HepG2 (cell line): Measurements from ENCODE around the gene IHH. TPM values are rescaled to one million over a fixed set of nuclear protein-coding genes. Genes with fewer than 3 reads are reported as not detected.

Source experiments
- AGO2 ChIP-seq: fragments of 200-400 bp; formaldehyde crosslinking; optimal IDR thresholded peaks from 2 replicates; pipeline ENCODE3; 2017; ENCODE audit warnings: mild to moderate bottlenecking, low read depth, low read length, moderate library complexity
- CBX2 ChIP-seq, 2 experiments: fragments of 200-600 bp in 1 of 2; sonication (generic); formaldehyde crosslinking in 1 of 2; IDR thresholded peaks; 2 replicates each; pipeline versions ENCODE4 v1.7.0 to v1.8.1; 2018 to 2022; ENCODE audit warnings: low read depth in 2 of 2, low read length in 1 of 2, mild to moderate bottlenecking in 1 of 2, missing genetic modification reagents in 1 of 2
- EZH2 ChIP-seq: conservative IDR thresholded peaks from 2 replicates; pipeline ENCODE4 v1.6.1; 2012; ENCODE audit warnings: mild to moderate bottlenecking, low read depth, low read length, moderate library complexity
- GATAD2A ChIP-seq: IDR thresholded peaks from 2 replicates; pipeline ENCODE4 v1.6.1; 2016
- HDAC2 ChIP-seq: sonication (generic); formaldehyde crosslinking; IDR thresholded peaks from 2 replicates; pipeline ENCODE4 v1.4.0; 2020; ENCODE audit warnings: missing genetic modification reagents
- HNRNPL ChIP-seq: fragments of 200-400 bp; formaldehyde crosslinking; IDR thresholded peaks from 2 replicates; pipeline ENCODE4 v1.6.1; 2017; ENCODE audit warnings: mild to moderate bottlenecking, low read depth, low read length
- KLF9 ChIP-seq: IDR thresholded peaks from 2 replicates; pipeline ENCODE4 v1.6.1; 2016; ENCODE audit warnings: low read depth
- NR1H2 ChIP-seq: sonication (generic); formaldehyde crosslinking; IDR thresholded peaks from 2 replicates; pipeline ENCODE4 v1.8.1; 2022; ENCODE audit warnings: low read depth, missing genetic modification reagents, borderline replicate concordance
- PITX1 ChIP-seq: sonication (generic); formaldehyde crosslinking; IDR thresholded peaks from 2 replicates; pipeline ENCODE4 v1.5.1; 2020; ENCODE audit warnings: mild to moderate bottlenecking, missing genetic modification reagents
- REL ChIP-seq: sonication (generic); formaldehyde crosslinking; conservative IDR thresholded peaks from 2 replicates; pipeline ENCODE4 v1.8.0; 2022; ENCODE audit warnings: mild to moderate bottlenecking, missing genetic modification reagents, moderate library complexity
- SKI ChIP-seq: fragments of 450-650 bp; IDR thresholded peaks from one replicate; pipeline ENCODE4 v1.6.1; 2018; ENCODE audit warnings: mild to moderate bottlenecking; ENCODE audit not compliant: partially characterized antibody
- SNRNP70 ChIP-seq: fragments of 200-400 bp; formaldehyde crosslinking; IDR thresholded peaks from 2 replicates; pipeline ENCODE4 v1.6.1; 2017; ENCODE audit warnings: mild to moderate bottlenecking, low read depth, low read length, moderate library complexity
- ZBTB7B ChIP-seq: sonication (generic); formaldehyde crosslinking; IDR thresholded peaks from 2 replicates; pipeline ENCODE4 v1.4.0; 2020; ENCODE audit warnings: missing genetic modification reagents
- ZEB1 ChIP-seq: IDR thresholded peaks from 2 replicates; pipeline ENCODE4 v1.6.1; 2012; ENCODE audit warnings: mild to moderate bottlenecking, low read depth, inconsistent platforms; ENCODE audit not compliant: insufficient replicate concordance
- ZFP82 ChIP-seq: sonication (generic); formaldehyde crosslinking; IDR thresholded peaks from 2 replicates; pipeline ENCODE4 v1.5.1; 2020; ENCODE audit warnings: mild to moderate bottlenecking, missing genetic modification reagents, borderline replicate concordance
- ZNF276 ChIP-seq: sonication (generic); formaldehyde crosslinking; IDR thresholded peaks from 2 replicates; pipeline ENCODE4 v1.4.0; 2020; ENCODE audit warnings: mild to moderate bottlenecking, low read depth, missing genetic modification reagents
- ZNF33B ChIP-seq: sonication (generic); formaldehyde crosslinking; IDR thresholded peaks from 2 replicates; pipeline ENCODE4 v1.5.1; 2020; ENCODE audit warnings: mild to moderate bottlenecking, missing genetic modification reagents
- ZNF713 ChIP-seq: sonication (generic); formaldehyde crosslinking; IDR thresholded peaks from 2 replicates; pipeline ENCODE4 v1.4.0; 2020; ENCODE audit warnings: mild to moderate bottlenecking, missing genetic modification reagents
- ZNF724P ChIP-seq: sonication (generic); formaldehyde crosslinking; IDR thresholded peaks from 2 replicates; pipeline ENCODE4 v1.8.0; 2022; ENCODE audit warnings: missing genetic modification reagents, borderline replicate concordance
- ZNF777 ChIP-seq: sonication (generic); formaldehyde crosslinking; IDR thresholded peaks from 2 replicates; pipeline ENCODE4 v1.4.0; 2020; ENCODE audit warnings: missing genetic modification reagents
- ZXDC ChIP-seq: sonication (generic); formaldehyde crosslinking; IDR thresholded peaks from 2 replicates; pipeline ENCODE4 v1.5.0; 2020; ENCODE audit warnings: mild to moderate bottlenecking, missing genetic modification reagents
- polyA plus RNA-seq, 8 experiments: library from polyadenylated mRNA; depleted of rRNA in 3 of 8; stranded (reverse) in 7 of 8; unstranded in 1 of 8; fragments of >200 nt; fragmentation: Illumina TruSeq in 4 of 8; extraction: Trizol in 4 of 8; gene quantifications; 2 replicates each; pipeline versions ENCODE4 v1.2.1 to v1.2.3, GENCODE V29; 2011 to 2016; ENCODE audit warnings: low read depth in 4 of 8, missing spikeins in 1 of 8, mixed read lengths in 1 of 8; ENCODE audit not compliant: insufficient read depth in 1 of 8
- total RNA-seq, 5 experiments: library from RNA; depleted of rRNA; stranded (reverse); fragments of >200 nt; fragmentation: Illumina TruSeq; extraction: Trizol; gene quantifications; 2 replicates each; pipeline ENCODE4 v1.2.3, GENCODE V29; 2016; ENCODE audit warnings: low read depth in 1 of 5
- TF ChIP-seq, protein P1 (sequence below), 2 experiments: sonication (generic) in 1 of 2; formaldehyde crosslinking in 1 of 2; IDR thresholded peaks; 2 replicates each; pipeline versions ENCODE4 v1.4.0 to v1.6.1; 2018 to 2020; ENCODE audit warnings: missing genetic modification reagents in 2 of 2, borderline replicate concordance in 1 of 2, low read depth in 1 of 2, mild to moderate bottlenecking in 1 of 2, missing biosample characterization in 1 of 2

IHH gene
- total and polyA plus RNA-seq, 2 of the 13 experiments (the other 11 are each of a cell fraction or from before 2014, with no cell fraction given) = 0.42 TPM; not detected in 1

- TF ChIP-seq CBX2 (IDR thresholded peaks at IDR 0.05; ENCODE audit: low read depth, low read length) (peak; percentile 98), CBX2 (CRISPR knock-in tag; IDR thresholded peaks at IDR 0.05; ENCODE audit: low read depth) (peak; percentile 86; the same call in 1 of the 2 replicates), ZNF276 (CRISPR knock-in tag) (no peak), SKI (peak; percentile 5), ZBTB7B (CRISPR knock-in tag) (0 out of 2 replicates have a peak, but pooled peaks have one; percentile 21), ZNF777 (CRISPR knock-in tag) (peak; percentile 61), PITX1 (peak; percentile 47; the same call in 1 of the 2 replicates), ZNF724P (CRISPR knock-in tag) (0 out of 2 replicates have a peak, but pooled peaks have one; percentile 40), ZXDC (CRISPR knock-in tag) (0 out of 2 replicates have a peak, but pooled peaks have one; percentile 32), ZEB1 (no peak), SNRNP70 (no peak), HDAC2 (CRISPR knock-in tag) (no peak), HNRNPL (peak; percentile 96), GATAD2A (CRISPR knock-in tag) (no peak), ZFP82 (CRISPR knock-in tag) (no peak), REL (CRISPR knock-in tag) (peak; percentile 44; the same call in 1 of the 2 replicates), NR1H2 (no peak), AGO2 (peak; percentile 50), EZH2 (peak; percentile 97), ZNF713 (CRISPR knock-in tag) (no peak), KLF9 (CRISPR knock-in tag) (no peak), ZNF33B (CRISPR knock-in tag) (0 out of 2 replicates have a peak, but pooled peaks have one; percentile 23)
- TF ChIP-seq, protein P1, sequence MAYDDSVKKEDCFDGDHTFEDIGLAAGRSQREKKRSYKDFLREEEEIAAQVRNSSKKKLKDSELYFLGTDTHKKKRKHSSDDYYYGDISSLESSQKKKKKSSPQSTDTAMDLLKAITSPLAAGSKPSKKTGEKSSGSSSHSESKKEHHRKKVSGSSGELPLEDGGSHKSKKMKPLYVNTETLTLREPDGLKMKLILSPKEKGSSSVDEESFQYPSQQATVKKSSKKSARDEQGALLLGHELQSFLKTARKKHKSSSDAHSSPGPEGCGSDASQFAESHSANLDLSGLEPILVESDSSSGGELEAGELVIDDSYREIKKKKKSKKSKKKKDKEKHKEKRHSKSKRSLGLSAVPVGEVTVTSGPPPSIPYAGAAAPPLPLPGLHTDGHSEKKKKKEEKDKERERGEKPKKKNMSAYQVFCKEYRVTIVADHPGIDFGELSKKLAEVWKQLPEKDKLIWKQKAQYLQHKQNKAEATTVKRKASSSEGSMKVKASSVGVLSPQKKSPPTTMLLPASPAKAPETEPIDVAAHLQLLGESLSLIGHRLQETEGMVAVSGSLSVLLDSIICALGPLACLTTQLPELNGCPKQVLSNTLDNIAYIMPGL (CRISPR knock-in tag; IDR thresholded peaks at IDR 0.05; ENCODE audit: borderline replicate concordance in 1 of 2, low read depth in 1 of 2) = no peak
Observed at GRCh38 chr2:219059725-219060682, 717 bp downstream of the IHH start (continued).
